ENCODE measurements around the gene BAIAP2.

The BAIAP2 gene

GRCh38 chr17:81037798-81038733, 3.1 kb downstream of the BAIAP2 start:
- TF ChIP-seq CSDC2 (CRISPR knock-in tag; IDR thresholded peaks at IDR 0.05), result no peak
- ATAC-seq, result no peak

- no peak for TF ChIP-seq OSR1 (CRISPR knock-in tag; IDR thresholded peaks at IDR 0.05)
- TF ChIP-seq CREB5 (CRISPR knock-in tag; IDR thresholded peaks at IDR 0.05; ENCODE audit: low read depth), result no peak
- TF ChIP-seq ARNTL (CRISPR knock-in tag; IDR thresholded peaks at IDR 0.05; ENCODE audit: borderline replicate concordance, low read depth), result no peak
- no peak for TF ChIP-seq PATZ1 (CRISPR knock-in tag; IDR thresholded peaks at IDR 0.05; ENCODE audit: borderline replicate concordance)
- TF ChIP-seq SNAI2 (CRISPR knock-in tag; IDR thresholded peaks at IDR 0.05), result no peak
- no peak for TF ChIP-seq ISL1 (CRISPR knock-in tag; IDR thresholded peaks at IDR 0.05)
- no peak for TF ChIP-seq CSDC2 (CRISPR knock-in tag; IDR thresholded peaks at IDR 0.05)
- no peak for TF ChIP-seq ZNF70 (CRISPR knock-in tag; IDR thresholded peaks at IDR 0.05)
- no peak for TF ChIP-seq TOX (CRISPR knock-in tag; IDR thresholded peaks at IDR 0.05; ENCODE audit: borderline replicate concordance)
- TF ChIP-seq RARB (CRISPR knock-in tag; IDR thresholded peaks at IDR 0.05), result no peak
- ATAC-seq, result no peak
Observed at GRCh38 chr17:81039096-81039495, 4.1 kb downstream of the BAIAP2 start.

GRCh38 chr17:81039854-81040758, 5.2 kb downstream of the BAIAP2 start:
- TF ChIP-seq TOX (CRISPR knock-in tag; IDR thresholded peaks at IDR 0.05; ENCODE audit: borderline replicate concordance), result no peak
- TF ChIP-seq ESRRG (CRISPR knock-in tag; IDR thresholded peaks at IDR 0.05), result no peak
- TF ChIP-seq CSDC2 (CRISPR knock-in tag; IDR thresholded peaks at IDR 0.05), result no peak
- no peak for TF ChIP-seq CREB5 (CRISPR knock-in tag; IDR thresholded peaks at IDR 0.05; ENCODE audit: low read depth)
- peak; percentile 70 for ATAC-seq

GRCh38 chr17:81040791-81041337, 5.9 kb downstream of the BAIAP2 start:
- peak; percentile 61 for ATAC-seq
- TF ChIP-seq BACH2 (CRISPR knock-in tag; IDR thresholded peaks at IDR 0.05; ENCODE audit: borderline replicate concordance) (no peak), ZC3H10 (CRISPR knock-in tag; IDR thresholded peaks at IDR 0.05) (no peak), PATZ1 (CRISPR knock-in tag; IDR thresholded peaks at IDR 0.05; ENCODE audit: borderline replicate concordance) (peak; percentile 34; the same call in 1 of the 2 replicates), ZFP3 (CRISPR knock-in tag; IDR thresholded peaks at IDR 0.05) (no peak), ZNF8 (CRISPR knock-in tag; IDR thresholded peaks at IDR 0.05) (no peak)

- ATAC-seq, result no peak
- TF ChIP-seq ISL1 (CRISPR knock-in tag; IDR thresholded peaks at IDR 0.05) (no peak), BACH2 (CRISPR knock-in tag; IDR thresholded peaks at IDR 0.05; ENCODE audit: borderline replicate concordance) (no peak), SNAI2 (CRISPR knock-in tag; IDR thresholded peaks at IDR 0.05) (no peak), ZFP3 (CRISPR knock-in tag; IDR thresholded peaks at IDR 0.05) (no peak), OSR1 (CRISPR knock-in tag; IDR thresholded peaks at IDR 0.05) (no peak), ZNF70 (CRISPR knock-in tag; IDR thresholded peaks at IDR 0.05) (no peak), ZFP30 (CRISPR knock-in tag; IDR thresholded peaks at IDR 0.05) (no peak), CREB5 (CRISPR knock-in tag; IDR thresholded peaks at IDR 0.05; ENCODE audit: low read depth) (no peak), POU6F1 (CRISPR knock-in tag; IDR thresholded peaks at IDR 0.05; ENCODE audit: borderline replicate concordance, low read depth) (no peak), ZNF8 (CRISPR knock-in tag; IDR thresholded peaks at IDR 0.05) (no peak), TCF4 (CRISPR knock-in tag; IDR thresholded peaks at IDR 0.05; ENCODE audit: borderline replicate concordance) (no peak), ZC3H10 (CRISPR knock-in tag; IDR thresholded peaks at IDR 0.05) (no peak), CSDC2 (CRISPR knock-in tag; IDR thresholded peaks at IDR 0.05) (no peak), ARNTL (CRISPR knock-in tag; IDR thresholded peaks at IDR 0.05; ENCODE audit: borderline replicate concordance, low read depth) (no peak), ESRRG (CRISPR knock-in tag; IDR thresholded peaks at IDR 0.05) (no peak)
Observed at GRCh38 chr17:81042606-81043005, 7.7 kb downstream of the BAIAP2 start.
